Astrocyte (in vitro differentiated cells and primary cell): Measurements from ENCODE around the gene DGKI. TPM values are rescaled to one million over a fixed set of nuclear protein-coding genes. Genes with fewer than 3 reads are reported as not detected.

Experiments used
- DNase-seq: peaks from one replicate; pipeline ENCODE4 v3.0.0-alpha.2; 2010; ENCODE audit warnings: low read depth
- FAIRE-seq: peaks from 2 replicates; lab custom pipeline; 2011; peaks lifted over from hg19 to GRCh38; lab: Jason Lieb, UNC
- H2AFZ ChIP-seq: 2 replicates; pipeline ENCODE4 v1.6.0; 2012; ENCODE audit warnings: low read depth, low read length, inconsistent platforms
- H3K27ac ChIP-seq: 2 replicates; pipeline ENCODE4 v1.5.1; 2011; ENCODE audit warnings: low read depth, low read length, inconsistent platforms
- H3K27me3 ChIP-seq: 2 replicates; pipeline ENCODE4 v1.6.0; 2011; ENCODE audit warnings: low read length, inconsistent platforms; ENCODE audit not compliant: insufficient read depth
- H3K36me3 ChIP-seq: 2 replicates; pipeline ENCODE4 v1.5.1; 2011; ENCODE audit warnings: low read length, inconsistent platforms; ENCODE audit not compliant: insufficient read depth
- H3K4me1 ChIP-seq: 2 replicates; pipeline ENCODE4 v1.5.1; 2011; ENCODE audit warnings: low read length, inconsistent platforms; ENCODE audit not compliant: insufficient read depth
- H3K4me2 ChIP-seq: 2 replicates; pipeline ENCODE4 v1.6.0; 2012; ENCODE audit warnings: low read length, inconsistent platforms
- H3K4me3 ChIP-seq: 2 replicates; pipeline ENCODE4 v1.5.1; 2011; ENCODE audit warnings: low read depth, mild to moderate bottlenecking, low read length, inconsistent platforms; ENCODE audit not compliant: insufficient read depth
- H3K79me2 ChIP-seq: 2 replicates; pipeline ENCODE4 v1.6.0; 2012; ENCODE audit warnings: mild to moderate bottlenecking, low read length, inconsistent platforms; ENCODE audit not compliant: insufficient read depth
- H3K9ac ChIP-seq: 2 replicates; pipeline ENCODE4 v1.6.0; 2012; ENCODE audit warnings: mild to moderate bottlenecking, low read length, inconsistent platforms
- H3K9me3 ChIP-seq: 2 replicates; pipeline ENCODE4 v1.5.1; 2012; ENCODE audit warnings: low read depth, mild to moderate bottlenecking, low read length, inconsistent platforms; ENCODE audit not compliant: insufficient read depth
- H4K20me1 ChIP-seq: 2 replicates; pipeline ENCODE4 v1.6.0; 2012; ENCODE audit warnings: low read length, inconsistent platforms; ENCODE audit not compliant: insufficient read depth
- H3K27ac Mint-ChIP-seq: one replicate; pipeline ENCODE4 v1.8.0; 2021; ENCODE audit warnings: mild to moderate bottlenecking, mixed read lengths; ENCODE audit not compliant: unreplicated experiment
- H3K27me3 Mint-ChIP-seq: one replicate; pipeline ENCODE4 v1.8.0; 2021; ENCODE audit warnings: low read depth, mixed read lengths; ENCODE audit not compliant: unreplicated experiment
- H3K36me3 Mint-ChIP-seq: one replicate; pipeline ENCODE4 v1.8.0; 2021; ENCODE audit warnings: low read depth, mixed read lengths; ENCODE audit not compliant: unreplicated experiment
- H3K4me1 Mint-ChIP-seq: one replicate; pipeline ENCODE4 v1.8.0; 2021; ENCODE audit warnings: low read depth, mixed read lengths; ENCODE audit not compliant: unreplicated experiment
- H3K4me3 Mint-ChIP-seq: one replicate; pipeline ENCODE4 v1.8.0; 2021; ENCODE audit warnings: mild to moderate bottlenecking, moderate library complexity, mixed read lengths; ENCODE audit not compliant: unreplicated experiment
- H3K9me3 Mint-ChIP-seq: one replicate; pipeline ENCODE4 v1.8.0; 2021; ENCODE audit warnings: mild to moderate bottlenecking, mixed read lengths; ENCODE audit not compliant: unreplicated experiment
- EZH2 ChIP-seq: IDR thresholded peaks from 2 replicates; pipeline ENCODE4 v1.6.1; 2012; ENCODE audit warnings: mild to moderate bottlenecking, low read length, inconsistent platforms; ENCODE audit not compliant: insufficient read depth
- total RNA-seq: library from RNA; stranded (reverse); gene quantifications from 2 replicates; pipeline ENCODE4 v1.2.1, GENCODE V29; 2021
- TF ChIP-seq, protein P1 (sequence below): IDR thresholded peaks from 2 replicates; pipeline ENCODE4 v1.5.1; 2011; ENCODE audit warnings: low read depth, mild to moderate bottlenecking, inconsistent platforms, low read length, moderate library complexity; ENCODE audit not compliant: insufficient read depth

The DGKI gene
- total RNA-seq, 1 donor from 2014 or later: 6.3 TPM

DNA sequence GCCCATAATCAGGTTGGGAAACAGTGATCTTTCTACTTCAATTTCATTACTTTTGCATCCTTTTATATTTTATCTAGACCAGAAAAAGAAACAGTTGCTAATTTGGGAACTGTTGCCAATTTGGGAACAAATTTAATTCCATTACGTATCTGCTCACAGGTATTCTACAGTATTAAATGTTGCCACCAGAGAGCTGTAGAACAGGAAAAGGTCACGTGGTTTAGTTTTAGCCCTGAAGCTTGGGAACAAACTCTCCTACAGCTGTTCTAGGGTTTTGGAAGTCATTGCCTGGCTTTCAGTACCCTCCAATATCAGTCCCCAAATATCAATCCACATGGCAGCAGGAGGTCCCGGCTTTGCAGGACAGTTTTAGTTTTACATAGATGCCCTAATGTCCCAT, 172.7 kb downstream of the DGKI start:
- Mint-ChIP-seq H3K9me3 (no peaks in the 10 kb centered on the region), H3K27me3 (no peaks in the 10 kb centered on the region), H3K4me3 (no peak overlapping the region), H3K36me3 (peaks cover 6% of the 10 kb centered on the region), H3K4me1 (peaks cover 16% of the 10 kb centered on the region), H3K27ac (no peak overlapping the region)
- Histone ChIP-seq H3K4me1 (peaks cover 22% of the 10 kb centered on the region), H3K4me2 (no peak overlapping the region), H3K36me3 (no peaks in the 10 kb centered on the region), H3K9me3 (no peaks in the 10 kb centered on the region), H3K79me2 (no peaks in the 10 kb centered on the region), H2AFZ (no peak overlapping the region), H3K27me3 (no peaks in the 10 kb centered on the region), H3K9ac (no peak overlapping the region), H3K27ac (no peak overlapping the region), H3K4me3 (no peak overlapping the region), H4K20me1 (no peaks in the 10 kb centered on the region)
- DNase-seq: no peak
- TF ChIP-seq, protein P1, sequence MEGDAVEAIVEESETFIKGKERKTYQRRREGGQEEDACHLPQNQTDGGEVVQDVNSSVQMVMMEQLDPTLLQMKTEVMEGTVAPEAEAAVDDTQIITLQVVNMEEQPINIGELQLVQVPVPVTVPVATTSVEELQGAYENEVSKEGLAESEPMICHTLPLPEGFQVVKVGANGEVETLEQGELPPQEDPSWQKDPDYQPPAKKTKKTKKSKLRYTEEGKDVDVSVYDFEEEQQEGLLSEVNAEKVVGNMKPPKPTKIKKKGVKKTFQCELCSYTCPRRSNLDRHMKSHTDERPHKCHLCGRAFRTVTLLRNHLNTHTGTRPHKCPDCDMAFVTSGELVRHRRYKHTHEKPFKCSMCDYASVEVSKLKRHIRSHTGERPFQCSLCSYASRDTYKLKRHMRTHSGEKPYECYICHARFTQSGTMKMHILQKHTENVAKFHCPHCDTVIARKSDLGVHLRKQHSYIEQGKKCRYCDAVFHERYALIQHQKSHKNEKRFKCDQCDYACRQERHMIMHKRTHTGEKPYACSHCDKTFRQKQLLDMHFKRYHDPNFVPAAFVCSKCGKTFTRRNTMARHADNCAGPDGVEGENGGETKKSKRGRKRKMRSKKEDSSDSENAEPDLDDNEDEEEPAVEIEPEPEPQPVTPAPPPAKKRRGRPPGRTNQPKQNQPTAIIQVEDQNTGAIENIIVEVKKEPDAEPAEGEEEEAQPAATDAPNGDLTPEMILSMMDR: no peak
- TF ChIP-seq EZH2: no peak
- no peak for FAIRE-seq

DNA sequence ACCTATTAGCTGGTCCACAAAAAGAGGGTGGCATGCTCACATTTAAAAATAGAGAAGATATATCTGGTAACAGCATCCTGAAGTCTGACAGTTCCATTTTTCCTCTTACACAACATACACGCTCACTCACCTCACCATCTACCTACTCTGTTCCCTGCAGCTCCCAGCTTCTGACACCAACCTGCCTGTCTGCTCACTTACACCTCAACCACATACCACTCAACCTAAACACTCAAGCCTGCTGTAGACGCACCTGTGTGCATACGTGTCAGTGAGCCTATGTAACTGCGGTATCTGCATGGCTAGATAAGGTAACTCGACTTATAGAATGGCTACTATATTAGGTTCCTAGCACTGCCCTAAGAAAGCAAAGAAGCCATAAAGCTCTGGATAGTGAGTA, 174.9 kb downstream of the DGKI start:
- no peak overlapping the region for H3K4me2 ChIP-seq
- FAIRE-seq: no peak
- no peaks in the 10 kb centered on the region for H3K79me2 ChIP-seq
- H3K4me1 ChIP-seq: peaks cover 42% of the 10 kb centered on the region
- H3K27me3 Mint-ChIP-seq: no peaks in the 10 kb centered on the region
- peaks cover 37% of the 10 kb centered on the region for H3K4me1 Mint-ChIP-seq
- TF ChIP-seq EZH2: no peak
- TF ChIP-seq, protein P1: no peak
- H3K9ac ChIP-seq: no peak overlapping the region
- H3K36me3 ChIP-seq: no peaks in the 10 kb centered on the region
- DNase-seq: no peak
- H3K27ac Mint-ChIP-seq: no peak overlapping the region
- H4K20me1 ChIP-seq: no peaks in the 10 kb centered on the region
- H3K27ac ChIP-seq: no peak overlapping the region
- H3K4me3 Mint-ChIP-seq: no peak overlapping the region
- H3K36me3 Mint-ChIP-seq: peaks cover 2% of the 10 kb centered on the region
- H3K9me3 ChIP-seq: no peaks in the 10 kb centered on the region
- no peaks in the 10 kb centered on the region for H3K9me3 Mint-ChIP-seq
- no peaks in the 10 kb centered on the region for H3K27me3 ChIP-seq
- no peak overlapping the region for H3K4me3 ChIP-seq
- no peak overlapping the region for H2AFZ ChIP-seq

DNA sequence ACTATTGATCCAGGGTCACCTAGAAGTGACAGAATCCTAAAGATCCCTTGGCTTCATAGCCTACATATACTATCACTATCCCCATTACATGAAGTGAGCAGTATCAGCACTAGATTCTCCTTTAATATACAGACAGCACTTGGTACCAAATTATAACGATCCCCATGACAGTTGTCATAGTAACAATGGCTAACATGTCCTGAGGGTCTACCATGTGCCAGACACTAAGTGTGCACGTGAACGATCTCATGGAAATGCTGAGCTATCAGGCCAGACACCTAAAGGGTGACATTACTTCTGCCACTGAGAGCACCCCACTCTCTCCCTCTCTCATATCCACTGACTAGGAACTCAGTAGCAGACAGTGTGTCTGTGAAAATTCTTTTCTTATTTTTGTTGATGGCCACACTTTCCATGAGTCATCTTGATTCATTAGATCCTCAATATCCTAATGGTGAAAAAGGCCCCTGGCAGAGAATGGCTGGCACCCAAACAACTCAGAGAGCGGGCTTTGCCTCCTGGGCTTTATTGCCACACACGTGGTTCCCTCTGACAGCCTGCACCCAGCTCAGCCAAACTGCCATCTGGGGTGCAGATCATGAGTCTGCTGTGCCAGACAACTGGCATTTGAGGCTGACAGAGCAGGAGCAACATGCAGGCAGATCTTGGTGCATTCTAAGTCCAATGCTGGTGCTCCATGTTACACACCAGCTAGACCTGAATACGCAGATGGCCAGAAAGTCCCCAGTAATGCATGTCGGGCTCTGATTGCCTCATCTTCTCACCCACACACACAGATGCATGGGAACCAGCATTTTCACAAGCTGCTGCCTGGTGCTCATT, 176.3 kb downstream of the DGKI start:
- Histone ChIP-seq H3K79me2 (no peaks in the 10 kb centered on the region), H3K4me2 (peak overlapping the region; percentile 42), H3K27me3 (no peaks in the 10 kb centered on the region), H3K4me3 (no peak overlapping the region), H3K27ac (peak overlapping the region; percentile 91), H3K9me3 (no peaks in the 10 kb centered on the region), H2AFZ (no peak overlapping the region), H4K20me1 (no peaks in the 10 kb centered on the region), H3K36me3 (no peaks in the 10 kb centered on the region), H3K4me1 (peaks cover 46% of the 10 kb centered on the region), H3K9ac (peak overlapping the region; percentile 48)
- TF ChIP-seq EZH2: no peak
- TF ChIP-seq, protein P1: no peak
- H3K9me3 Mint-ChIP-seq: no peaks in the 10 kb centered on the region
- FAIRE-seq (peak; percentile 39), DNase-seq (peak; percentile 64)
- H3K4me3 Mint-ChIP-seq: no peak overlapping the region
- H3K27ac Mint-ChIP-seq: peak overlapping the region; percentile 49
- peaks cover 2% of the 10 kb centered on the region for H3K36me3 Mint-ChIP-seq
- H3K27me3 Mint-ChIP-seq: no peaks in the 10 kb centered on the region
- H3K4me1 Mint-ChIP-seq: peaks cover 42% of the 10 kb centered on the region
